Stomach (tissue), 4 donors: Measurements from ENCODE around the gene C4orf50.

Source experiments
- CTCF ChIP-seq, 7 experiments: fragments of 450-650 bp in 4 of 7; fragments of 200-600 bp in 3 of 7; sonication (generic) in 3 of 7; IDR thresholded peaks; one replicate each; pipeline ENCODE4 v1.5.1; 2016 to 2019; ENCODE audit warnings: antibody characterized with exemption in 7 of 7, control low read depth in 2 of 7, mild to moderate bottlenecking in 1 of 7
- EP300 ChIP-seq: sonication (generic); formaldehyde crosslinking; IDR thresholded peaks from one replicate; pipeline ENCODE4 v1.6.1; 2017; ENCODE audit warnings: antibody characterized with exemption
- POLR2AphosphoS5 ChIP-seq, 3 donors: sonication (generic); formaldehyde crosslinking; IDR thresholded peaks; one replicate each; pipeline ENCODE4 v1.6.1; 2016; ENCODE audit warnings: antibody characterized with exemption in 3 of 3

- TF ChIP-seq CTCF (IDR thresholded peaks at IDR 0.05) (no peak), POLR2AphosphoS5 (IDR thresholded peaks at IDR 0.05) (no peak), EP300 (no peak)
Measured at GRCh38 chr4:5968246-5968645, 50.0 kb downstream of the C4orf50 start.
